ENCODE measurements around the gene ATXN1. TPM values are rescaled to one million over a fixed set of nuclear protein-coding genes. Genes with fewer than 3 reads are reported as not detected.

Gene ATXN1
- total RNA-seq, 1 experiment from 2014 or later = 7.6 TPM

GRCh38 chr6:16665992-16666391 is 95.3 kb downstream of the ATXN1 start:
- no peak for DNase-seq
- H3K36me3 ChIP-seq (replicated peaks; ENCODE audit: control insufficient read depth, insufficient read depth, low read length) = no peaks in the 10 kb centered on the region
- no peaks in the 10 kb centered on the region for H3K27me3 ChIP-seq (ENCODE audit: control insufficient read depth, insufficient read depth, low read length)
- H3K4me3 ChIP-seq (ENCODE audit: insufficient read depth, low read depth, low read length) = no peak overlapping the region

- H3K27me3 ChIP-seq (ENCODE audit: control insufficient read depth, insufficient read depth, low read length) = no peaks in the 10 kb centered on the region
- no peaks in the 10 kb centered on the region for H3K36me3 ChIP-seq (replicated peaks; ENCODE audit: control insufficient read depth, insufficient read depth, low read length)
Observed at GRCh38 chr6:16665182-16665581, 96.1 kb downstream of the ATXN1 start.

GRCh38 chr6:16663901-16664300 is 97.4 kb downstream of the ATXN1 start:
- Histone ChIP-seq H3K27me3 (ENCODE audit: control insufficient read depth, insufficient read depth, low read length) (no peaks in the 10 kb centered on the region), H3K36me3 (replicated peaks; ENCODE audit: control insufficient read depth, insufficient read depth, low read length) (no peaks in the 10 kb centered on the region), H3K4me3 (ENCODE audit: insufficient read depth, low read depth, low read length) (no peak overlapping the region)
- no peak for DNase-seq

More at GRCh38 chr6:16665182-16665581, 96.1 kb downstream of the ATXN1 start:
- H3K4me3 ChIP-seq (ENCODE audit: insufficient read depth, low read depth, low read length) = no peak overlapping the region
- no peak for DNase-seq

- Histone ChIP-seq H3K27me3 (ENCODE audit: control insufficient read depth, insufficient read depth, low read length) (no peaks in the 10 kb centered on the region), H3K36me3 (replicated peaks; ENCODE audit: control insufficient read depth, insufficient read depth, low read length) (no peaks in the 10 kb centered on the region), H3K4me3 (ENCODE audit: insufficient read depth, low read depth, low read length) (no peak overlapping the region)
- DNase-seq = no peak
Observed at GRCh38 chr6:16660157-16660497, 101.1 kb downstream of the ATXN1 start.

GRCh38 chr6:16659466-16660156 is 101.6 kb downstream of the ATXN1 start:
- Histone ChIP-seq H3K4me3 (ENCODE audit: insufficient read depth, low read depth, low read length) (no peak overlapping the region), H3K27me3 (ENCODE audit: control insufficient read depth, insufficient read depth, low read length) (no peaks in the 10 kb centered on the region), H3K36me3 (replicated peaks; ENCODE audit: control insufficient read depth, insufficient read depth, low read length) (no peaks in the 10 kb centered on the region)
- no peak for DNase-seq

- H3K27me3 ChIP-seq (ENCODE audit: control insufficient read depth, insufficient read depth, low read length) = no peaks in the 10 kb centered on the region
- no peak overlapping the region for H3K4me3 ChIP-seq (ENCODE audit: insufficient read depth, low read depth, low read length)
- no peak for DNase-seq
- H3K36me3 ChIP-seq (replicated peaks; ENCODE audit: control insufficient read depth, insufficient read depth, low read length) = no peaks in the 10 kb centered on the region
Observed at GRCh38 chr6:16658348-16659034, 102.8 kb downstream of the ATXN1 start.

GRCh38 chr6:16657768-16658167 is 103.5 kb downstream of the ATXN1 start:
- Histone ChIP-seq H3K4me3 (ENCODE audit: insufficient read depth, low read depth, low read length) (no peak overlapping the region), H3K36me3 (replicated peaks; ENCODE audit: control insufficient read depth, insufficient read depth, low read length) (no peaks in the 10 kb centered on the region), H3K27me3 (ENCODE audit: control insufficient read depth, insufficient read depth, low read length) (no peaks in the 10 kb centered on the region)
- no peak for DNase-seq

GRCh38 chr6:16656451-16656850 is 104.8 kb downstream of the ATXN1 start:
- no peak overlapping the region for H3K4me3 ChIP-seq (ENCODE audit: insufficient read depth, low read depth, low read length)
- no peaks in the 10 kb centered on the region for H3K27me3 ChIP-seq (ENCODE audit: control insufficient read depth, insufficient read depth, low read length)
- no peak for DNase-seq
- no peaks in the 10 kb centered on the region for H3K36me3 ChIP-seq (replicated peaks; ENCODE audit: control insufficient read depth, insufficient read depth, low read length)

- no peaks in the 10 kb centered on the region for H3K36me3 ChIP-seq (replicated peaks; ENCODE audit: control insufficient read depth, insufficient read depth, low read length)
- H3K27me3 ChIP-seq (ENCODE audit: control insufficient read depth, insufficient read depth, low read length) = no peaks in the 10 kb centered on the region
- DNase-seq = no peak
- H3K4me3 ChIP-seq (ENCODE audit: insufficient read depth, low read depth, low read length) = no peak overlapping the region
Observed at GRCh38 chr6:16654701-16655100, 106.6 kb downstream of the ATXN1 start.

GRCh38 chr6:16653226-16653625 is 108.0 kb downstream of the ATXN1 start:
- no peaks in the 10 kb centered on the region for H3K36me3 ChIP-seq (replicated peaks; ENCODE audit: control insufficient read depth, insufficient read depth, low read length)
- no peak for DNase-seq

GRCh38 chr6:16651871-16652270 is 109.4 kb downstream of the ATXN1 start:
- DNase-seq = no peak
- Histone ChIP-seq H3K27me3 (ENCODE audit: control insufficient read depth, insufficient read depth, low read length) (no peaks in the 10 kb centered on the region), H3K4me3 (ENCODE audit: insufficient read depth, low read depth, low read length) (no peak overlapping the region), H3K36me3 (replicated peaks; ENCODE audit: control insufficient read depth, insufficient read depth, low read length) (no peaks in the 10 kb centered on the region)

More at GRCh38 chr6:16653226-16653625, 108.0 kb downstream of the ATXN1 start:
- no peak overlapping the region for H3K4me3 ChIP-seq (ENCODE audit: insufficient read depth, low read depth, low read length)
- H3K27me3 ChIP-seq (ENCODE audit: control insufficient read depth, insufficient read depth, low read length) = no peaks in the 10 kb centered on the region

GRCh38 chr6:16649890-16650289 is 111.4 kb downstream of the ATXN1 start:
- H3K4me3 ChIP-seq (ENCODE audit: insufficient read depth, low read depth, low read length) = no peak overlapping the region
- no peaks in the 10 kb centered on the region for H3K27me3 ChIP-seq (ENCODE audit: control insufficient read depth, insufficient read depth, low read length)
- no peak for DNase-seq
- no peaks in the 10 kb centered on the region for H3K36me3 ChIP-seq (replicated peaks; ENCODE audit: control insufficient read depth, insufficient read depth, low read length)

- no peaks in the 10 kb centered on the region for H3K36me3 ChIP-seq (replicated peaks; ENCODE audit: control insufficient read depth, insufficient read depth, low read length)
- H3K4me3 ChIP-seq (ENCODE audit: insufficient read depth, low read depth, low read length) = no peak overlapping the region
- no peaks in the 10 kb centered on the region for H3K27me3 ChIP-seq (ENCODE audit: control insufficient read depth, insufficient read depth, low read length)
- no peak for DNase-seq
Observed at GRCh38 chr6:16649241-16649640, 112.0 kb downstream of the ATXN1 start.

- DNase-seq = no peak
Observed at GRCh38 chr6:16648003-16648402, 113.3 kb downstream of the ATXN1 start.

GRCh38 chr6:16647422-16647821 is 113.8 kb downstream of the ATXN1 start:
- Histone ChIP-seq H3K4me3 (ENCODE audit: insufficient read depth, low read depth, low read length) (no peak overlapping the region), H3K27me3 (ENCODE audit: control insufficient read depth, insufficient read depth, low read length) (no peaks in the 10 kb centered on the region), H3K36me3 (replicated peaks; ENCODE audit: control insufficient read depth, insufficient read depth, low read length) (no peaks in the 10 kb centered on the region)
- no peak for DNase-seq

More at GRCh38 chr6:16648003-16648402, 113.3 kb downstream of the ATXN1 start:
- Histone ChIP-seq H3K4me3 (ENCODE audit: insufficient read depth, low read depth, low read length) (no peak overlapping the region), H3K36me3 (replicated peaks; ENCODE audit: control insufficient read depth, insufficient read depth, low read length) (no peaks in the 10 kb centered on the region), H3K27me3 (ENCODE audit: control insufficient read depth, insufficient read depth, low read length) (no peaks in the 10 kb centered on the region)
